ENCODE results near the gene REX1BD. TPM values are rescaled to one million over a fixed set of nuclear protein-coding genes. Genes with fewer than 3 reads are reported as not detected.

The REX1BD gene
- total RNA-seq, 1 experiment from 2014 or later, result 72.3 TPM

GRCh38 chr19:18603958-18604819 is 15.6 kb downstream of the REX1BD start:
- H4K5ac ChIP-seq (ENCODE audit: insufficient read length, low read depth, low read length), result no peak overlapping the region
- peaks cover 23 to 33% of the 10 kb centered on the region in 2 experiments for H3K4me1 Mint-ChIP-seq

More at GRCh38 chr19:18603958-18604819, 15.6 kb downstream of the REX1BD start:
- WGBS (ENCODE audit: extremely low coverage, insufficient read length, low lambda C conversion rate), result no CpG with 5 or more reads among the region's 26 CpGs
- TF ChIP-seq, protein P1, sequence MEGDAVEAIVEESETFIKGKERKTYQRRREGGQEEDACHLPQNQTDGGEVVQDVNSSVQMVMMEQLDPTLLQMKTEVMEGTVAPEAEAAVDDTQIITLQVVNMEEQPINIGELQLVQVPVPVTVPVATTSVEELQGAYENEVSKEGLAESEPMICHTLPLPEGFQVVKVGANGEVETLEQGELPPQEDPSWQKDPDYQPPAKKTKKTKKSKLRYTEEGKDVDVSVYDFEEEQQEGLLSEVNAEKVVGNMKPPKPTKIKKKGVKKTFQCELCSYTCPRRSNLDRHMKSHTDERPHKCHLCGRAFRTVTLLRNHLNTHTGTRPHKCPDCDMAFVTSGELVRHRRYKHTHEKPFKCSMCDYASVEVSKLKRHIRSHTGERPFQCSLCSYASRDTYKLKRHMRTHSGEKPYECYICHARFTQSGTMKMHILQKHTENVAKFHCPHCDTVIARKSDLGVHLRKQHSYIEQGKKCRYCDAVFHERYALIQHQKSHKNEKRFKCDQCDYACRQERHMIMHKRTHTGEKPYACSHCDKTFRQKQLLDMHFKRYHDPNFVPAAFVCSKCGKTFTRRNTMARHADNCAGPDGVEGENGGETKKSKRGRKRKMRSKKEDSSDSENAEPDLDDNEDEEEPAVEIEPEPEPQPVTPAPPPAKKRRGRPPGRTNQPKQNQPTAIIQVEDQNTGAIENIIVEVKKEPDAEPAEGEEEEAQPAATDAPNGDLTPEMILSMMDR (conservative IDR thresholded peaks at IDR 0.05), result no peak
- H4K91ac ChIP-seq (ENCODE audit: insufficient read length, low read depth, low read length), result no peak overlapping the region
- H3K9me3 ChIP-seq (ENCODE audit: control insufficient read depth, low read depth, low read length), result no peaks in the 10 kb centered on the region
- H3K4me2 ChIP-seq (ENCODE audit: insufficient read depth, insufficient read length, low read length), result no peak overlapping the region
- no peak overlapping the region for H4K8ac ChIP-seq (replicated peaks; ENCODE audit: insufficient read length, low read depth, low read length)
- no peak overlapping the region for H3K27ac ChIP-seq (ENCODE audit: insufficient read length, low read depth, low read length)
- DNase-seq, result no peak
- Mint-ChIP-seq H3K9me3 (no peaks in the 10 kb centered on the region; a peak in 1 of 5 replicates), H3K36me3 (ENCODE audit: insufficient read depth in 1 of 3, low read depth in 3 of 3) (peaks cover 0 to 6% (median 0%) of the 10 kb centered on the region in 3 experiments; a peak in 2 of 7 replicates), H3K27ac (no peak overlapping the region), H3K4me3 (peak overlapping the region; percentile 23 to 41; a peak in 2 of 5 replicates), H3K27me3 (ENCODE audit: low read depth) (peaks cover 86% of the 10 kb centered on the region)
- peaks cover 55% of the 10 kb centered on the region for H3K27me3 ChIP-seq (ENCODE audit: insufficient read depth, low read length)
- H3K18ac ChIP-seq (ENCODE audit: insufficient read length, low read depth, low read length), result no peak overlapping the region
- H3K23me2 ChIP-seq (ENCODE audit: insufficient read length, low read depth, low read length, poor library complexity, severe bottlenecking), result peaks cover 3% of the 10 kb centered on the region
- H2BK12ac ChIP-seq (ENCODE audit: insufficient read length, low read depth, low read length), result no peak overlapping the region
- no peak overlapping the region for H2AK5ac ChIP-seq (ENCODE audit: insufficient read length, low read length)
- no peak overlapping the region for H2BK20ac ChIP-seq (ENCODE audit: low read depth, low read length, poor library complexity, severe bottlenecking)
- no peak overlapping the region for H2AFZ ChIP-seq (ENCODE audit: low read length)
- H3K4ac ChIP-seq (ENCODE audit: low read depth, low read length), result no peak overlapping the region
- H3K79me1 ChIP-seq (ENCODE audit: insufficient read depth, low read depth, low read length, poor library complexity, severe bottlenecking), result no peaks in the 10 kb centered on the region
- H3K9ac ChIP-seq (ENCODE audit: extremely low read depth, insufficient read length, low read length), result no peak overlapping the region
- no peak overlapping the region for H2BK5ac ChIP-seq (ENCODE audit: insufficient read length, low read length)
- no peak overlapping the region for H2BK15ac ChIP-seq (ENCODE audit: low read depth, low read length)
- no peak overlapping the region for H3K23ac ChIP-seq (ENCODE audit: insufficient read length, low read depth, low read length)
- no peak overlapping the region; the same call in 1 of the 2 replicates for H3K14ac ChIP-seq (ENCODE audit: insufficient read depth, low read length)
- H4K20me1 ChIP-seq (ENCODE audit: control insufficient read depth, insufficient read depth, insufficient read length), result no peaks in the 10 kb centered on the region
- H3K4me1 ChIP-seq (ENCODE audit: insufficient read depth, low read length), result 0 out of 2 replicates have a peak, but pooled peaks cover 1% of the 10 kb centered on the region
- no peaks in the 10 kb centered on the region for H3K79me2 ChIP-seq (ENCODE audit: insufficient read depth, low read length)
- H2BK120ac ChIP-seq (ENCODE audit: low read depth, low read length, poor library complexity, severe bottlenecking), result no peak overlapping the region
- no peak overlapping the region for H3K56ac ChIP-seq (ENCODE audit: insufficient read length, low read depth, low read length)
- H3T11ph ChIP-seq (ENCODE audit: low read length), result no peak overlapping the region

All from H9 (cell line).